OCI-LY7 (cell line): ENCODE measurements around the gene ERI3.

Experiments
- CTCF ChIP-seq: fragments of 200-600 bp; sonication (generic); conservative IDR thresholded peaks from 2 replicates; pipeline ENCODE4 v1.5.1; 2014; ENCODE audit warnings: mild to moderate bottlenecking, antibody characterized with exemption, low read length, moderate library complexity, mixed read lengths
- EZH2phosphoT487 ChIP-seq: fragments of 200-600 bp; sonication (generic); IDR thresholded peaks from 2 replicates; pipeline ENCODE4 v1.6.1; 2018; ENCODE audit warnings: low read depth, borderline replicate concordance, mild to moderate bottlenecking, mixed run types, antibody characterized with exemption, low read length, moderate library complexity, mixed read lengths

GRCh38 chr1:44225761-44226160 is 129.3 kb downstream of the ERI3 start:
- TF ChIP-seq CTCF (no peak), EZH2phosphoT487 (no peak)
